Stomach (tissue), 9 donors: Measurements from ENCODE around the gene RNASE9. TPM values are rescaled to one million over a fixed set of nuclear protein-coding genes. Genes with fewer than 3 reads are reported as not detected.
"Not testable (repeated sequence)": the region's sequence is repeated elsewhere in the genome, so short reads cannot be mapped to it uniquely, and the experiment has no call there.

ENCODE experiments used
- DNase-seq, 2 donors: peaks; one replicate each; pipeline versions ENCODE4 v3.0.0 to v3.0.0-alpha.2; 2013 to 2019
- H3K27ac ChIP-seq, 5 donors: fragments of 200-600 bp in 4 of 5; sonication (generic) in 4 of 5; one replicate each; pipeline ENCODE4 v1.5.1; 2013 to 2019; ENCODE audit warnings: mild to moderate bottlenecking in 1 of 5, moderate library complexity in 1 of 5
- H3K27me3 ChIP-seq, 3 donors: fragments of 200-600 bp; sonication (generic); one replicate each; pipeline ENCODE4 v1.5.1; 2017 to 2019; ENCODE audit warnings: mixed run types in 1 of 3
- H3K36me3 ChIP-seq, 4 donors: fragments of 200-600 bp; sonication (generic); 1 replicate in 3 of 4; 2 replicates in 1 of 4; pipeline ENCODE4 v1.5.1; 2016 to 2019
- H3K4me1 ChIP-seq, 4 donors: fragments of 200-600 bp; sonication (generic); one replicate each; pipeline ENCODE4 v1.5.1; 2016 to 2019
- H3K4me3 ChIP-seq, 4 donors: fragments of 200-600 bp; sonication (generic) in 3 of 4; one replicate each; pipeline ENCODE4 v1.5.1; 2016 to 2019; ENCODE audit warnings: mild to moderate bottlenecking in 1 of 4
- H3K9me3 ChIP-seq, 4 donors: fragments of 200-600 bp; sonication (generic); one replicate each; pipeline ENCODE4 v1.5.1; 2016 to 2019
- CTCF ChIP-seq, 7 experiments: fragments of 450-650 bp in 4 of 7; fragments of 200-600 bp in 3 of 7; sonication (generic) in 3 of 7; IDR thresholded peaks; one replicate each; pipeline ENCODE4 v1.5.1; 2016 to 2019; ENCODE audit warnings: antibody characterized with exemption in 7 of 7, control low read depth in 2 of 7, mild to moderate bottlenecking in 1 of 7
- EP300 ChIP-seq: sonication (generic); formaldehyde crosslinking; IDR thresholded peaks from one replicate; pipeline ENCODE4 v1.6.1; 2017; ENCODE audit warnings: antibody characterized with exemption
- POLR2A ChIP-seq, 4 donors: fragments of 450-650 bp; IDR thresholded peaks; one replicate each; pipeline ENCODE4 v1.6.1; 2016; ENCODE audit warnings: antibody characterized with exemption in 4 of 4, control low read depth in 2 of 4, mild to moderate bottlenecking in 1 of 4, moderate library complexity in 1 of 4
- POLR2AphosphoS5 ChIP-seq, 3 donors: sonication (generic); formaldehyde crosslinking; IDR thresholded peaks; one replicate each; pipeline ENCODE4 v1.6.1; 2016; ENCODE audit warnings: antibody characterized with exemption in 3 of 3
- WGBS, 5 donors: extraction: QIAGEN DNeasy Blood & Tissue Kit in 3 of 5; methylation state at CpG; one replicate each; pipeline versions ENCODE4 v1.1.5 to v1.1.7; 2013 to 2018; 5-methylcytosine and 5-hydroxymethylcytosine counted together
- intact Hi-C: fragments of 100-400 bp; cut with DNase I; formaldehyde crosslinking; loops from one replicate; pipeline ENCODE4 v1.15.1; 2023; ENCODE audit warnings: low total_unique reads
- polyA plus RNA-seq, 3 donors: library from polyadenylated mRNA; stranded (reverse); fragments of 200-250 nt; gene quantifications; one replicate each; pipeline ENCODE4 v1.2.3, GENCODE V29; 2013
- total RNA-seq, 5 donors: library from RNA; depleted of rRNA; stranded (reverse); fragments of >200 nt; gene quantifications; one replicate each; pipeline versions ENCODE4 v1.1.0 to v1.2.3, GENCODE V29; 2014 to 2016
- donor health status: healthy with polysubstance abuse.
- donor health status: Bipolar disorder and iron deficiency.
- donor health status: healthy.

RNASE9 gene
- total and polyA plus RNA-seq, 8 donors = not detected

DNA sequence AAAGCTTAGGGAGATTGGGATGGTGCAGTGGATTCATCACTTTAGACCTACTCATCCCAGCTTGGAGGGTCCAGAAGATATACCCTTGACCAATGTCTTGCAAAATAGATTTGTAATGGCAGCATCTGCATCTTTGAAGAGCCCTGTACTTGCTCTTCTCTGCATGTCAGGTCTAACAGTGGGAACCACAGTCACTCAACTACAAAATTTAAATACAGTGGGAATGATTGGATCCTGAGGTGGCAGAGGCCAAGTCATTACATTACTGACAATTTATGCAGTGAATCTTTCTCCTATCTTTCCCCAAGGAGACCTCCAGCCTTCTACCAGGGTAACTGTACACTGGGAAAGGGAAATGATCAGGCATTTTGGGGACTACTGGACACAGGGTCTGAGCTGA is 8.2 kb upstream of the RNASE9 start:
- no peak for DNase-seq
- Histone ChIP-seq H3K36me3 (no peaks in the 10 kb centered on the region), H3K27me3 (no peaks in the 10 kb centered on the region), H3K9me3 (peaks cover 0 to 22% (median 21%) of the 10 kb centered on the region in 4 donors), H3K4me1 (no peaks in the 10 kb centered on the region), H3K27ac (no peak overlapping the region), H3K4me3 (no peak overlapping the region)
- TF ChIP-seq CTCF (IDR thresholded peaks at IDR 0.05) (no peak), POLR2A (IDR thresholded peaks at IDR 0.05) (no peak), EP300 (no peak), POLR2AphosphoS5 (IDR thresholded peaks at IDR 0.05) (no peak)
- intact Hi-C loops = no loop called here

DNA sequence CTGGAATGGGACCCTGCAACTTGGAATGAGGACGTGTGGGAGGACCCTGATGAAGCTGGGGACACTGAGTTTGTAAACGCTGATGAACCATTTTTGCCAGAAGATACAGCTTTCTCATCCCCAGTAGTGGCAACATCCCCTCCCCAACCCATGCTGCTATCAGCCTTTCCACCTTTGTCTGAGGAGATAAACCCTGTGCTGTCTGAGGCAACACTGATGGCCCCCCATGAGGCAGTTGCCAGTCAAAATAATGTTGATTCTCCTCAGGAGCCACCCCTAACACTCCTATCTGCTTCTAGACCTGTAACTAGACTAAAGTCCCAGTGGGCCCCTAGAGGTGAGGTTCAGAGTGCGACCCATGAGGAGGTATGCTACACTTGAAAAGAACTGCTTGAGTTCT is 7.5 kb upstream of the RNASE9 start:
- no peak overlapping the region for H3K27ac ChIP-seq
- no peak for TF ChIP-seq CTCF (IDR thresholded peaks at IDR 0.05)
- peaks cover 0 to 22% (median 21%) of the 10 kb centered on the region in 4 donors for H3K9me3 ChIP-seq
- intact Hi-C loops = no loop called here
- H3K27me3 ChIP-seq = no peaks in the 10 kb centered on the region
- H3K4me3 ChIP-seq = no peak overlapping the region
- 69 to 93% (median 83%) methylated on average over 3 of the region's 3 CpGs for WGBS, 5 donors
- H3K4me1 ChIP-seq = no peaks in the 10 kb centered on the region
- no peak for DNase-seq
- no peaks in the 10 kb centered on the region for H3K36me3 ChIP-seq

DNA sequence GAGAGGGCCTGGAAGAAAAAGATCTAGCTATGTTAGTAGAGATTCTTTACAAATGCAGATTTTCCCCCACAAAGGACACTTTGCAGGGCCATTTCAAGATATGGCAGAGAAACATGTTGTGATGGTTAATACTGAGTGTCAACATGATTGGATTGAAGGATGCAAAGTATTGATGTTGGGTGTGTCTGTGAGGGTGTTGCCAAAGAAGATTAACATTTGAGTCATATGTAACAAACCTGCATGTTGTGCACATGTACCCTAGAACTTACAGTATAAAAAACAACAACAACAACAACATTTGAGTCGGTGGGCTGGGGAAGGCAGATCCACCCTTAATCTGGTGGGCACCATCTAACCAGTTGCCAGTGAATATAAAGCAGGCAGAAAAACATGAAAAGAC is 6.4 kb upstream of the RNASE9 start:
- 68 to 90% (median 74%) methylated on average over 1 of the region's 1 CpG for WGBS, 5 donors
- DNase-seq, intact Hi-C loops: not testable (repeated sequence)

GRCh38 chr14:20564501-20564997 is 3.7 kb upstream of the RNASE9 start:
- Histone ChIP-seq H3K27ac (no peak overlapping the region), H3K9me3 (peaks cover 0 to 18% (median 17%) of the 10 kb centered on the region in 4 donors), H3K4me1 (no peaks in the 10 kb centered on the region), H3K27me3 (no peaks in the 10 kb centered on the region), H3K4me3 (no peak overlapping the region), H3K36me3 (no peaks in the 10 kb centered on the region)
- no peak for DNase-seq
- intact Hi-C loops = no loop called here
- TF ChIP-seq CTCF (IDR thresholded peaks at IDR 0.05) (no peak), EP300 (no peak), POLR2A (IDR thresholded peaks at IDR 0.05) (no peak), POLR2AphosphoS5 (IDR thresholded peaks at IDR 0.05) (no peak)
- 80 to 100% (median 88%) methylated on average over 2 of the region's 2 CpGs for WGBS, 5 donors

More for the DNA sequence above, 6.4 kb upstream of the RNASE9 start:
- H3K27me3 ChIP-seq, H3K4me1 ChIP-seq, H3K27ac ChIP-seq, H3K36me3 ChIP-seq, H3K4me3 ChIP-seq: not testable (repeated sequence)
- peaks cover 0 to 22% (median 21%) of the 10 kb centered on the region in 4 donors for H3K9me3 ChIP-seq

DNA sequence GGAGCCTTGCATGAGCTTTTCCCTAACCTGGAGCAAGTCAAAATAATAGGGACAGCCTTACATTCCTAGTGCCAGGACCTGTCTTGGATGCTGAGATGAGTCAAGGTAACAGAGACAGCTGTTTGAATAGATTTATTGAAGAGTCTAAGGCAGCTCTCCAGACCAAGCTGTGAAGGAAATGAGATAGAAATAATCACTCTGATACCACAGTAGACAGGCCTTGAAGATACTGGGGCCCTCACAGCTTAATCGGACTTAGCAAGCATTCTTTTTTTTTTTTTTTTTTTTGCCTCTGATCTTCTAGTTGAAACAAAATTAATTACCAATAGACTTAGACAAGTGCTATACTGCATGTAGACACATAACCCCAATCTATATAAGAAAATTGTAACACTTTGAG is 3.1 kb upstream of the RNASE9 start:
- peaks cover 0 to 13% (median 11%) of the 10 kb centered on the region in 4 donors for H3K9me3 ChIP-seq
- no peak for TF ChIP-seq EP300
- TF ChIP-seq POLR2AphosphoS5 (IDR thresholded peaks at IDR 0.05) = no peak
- no peak for TF ChIP-seq POLR2A (IDR thresholded peaks at IDR 0.05)
- no peak for TF ChIP-seq CTCF (IDR thresholded peaks at IDR 0.05)
- no peak overlapping the region for H3K4me3 ChIP-seq
- intact Hi-C loops = no loop called here
- H3K27me3 ChIP-seq = no peaks in the 10 kb centered on the region
- DNase-seq = no peak
- no peak overlapping the region for H3K27ac ChIP-seq
- 67 to 88% (median 86%) methylated on average over 1 of the region's 1 CpG for WGBS, 5 donors
- H3K4me1 ChIP-seq = no peaks in the 10 kb centered on the region
- H3K36me3 ChIP-seq = no peaks in the 10 kb centered on the region
